CD4-positive, alpha-beta T cell treated with Interleukin-17A for 1 hour (primary cell): ENCODE data around the gene PIK3R2.
"Not testable (repeated sequence)": the region's sequence is repeated elsewhere in the genome, so short reads cannot be mapped to it uniquely, and the experiment has no call there.

Experiments
- DNase-seq: peaks from one replicate; pipeline ENCODE4 v3.0.0-alpha.2; 2020

PIK3R2 gene

DNA sequence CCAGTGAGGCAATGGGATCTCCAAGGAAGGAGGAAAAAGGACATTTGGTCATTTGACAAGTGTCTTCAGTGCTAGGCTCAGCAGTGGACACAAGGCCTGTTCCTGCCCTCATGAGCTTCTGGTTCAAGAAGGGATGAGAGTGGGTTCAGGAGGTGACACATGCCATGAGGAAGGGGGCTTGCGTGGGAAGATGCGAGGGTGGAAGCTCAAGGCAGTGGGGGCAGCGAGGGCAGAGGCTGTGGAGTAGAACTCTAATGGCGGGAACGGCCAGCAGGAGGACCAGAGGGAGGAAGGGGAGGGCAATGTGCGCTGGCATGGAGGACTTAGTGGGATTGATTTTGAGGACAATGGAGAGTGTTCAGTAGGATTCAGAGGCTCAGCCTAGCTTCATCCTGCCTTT lies 3.3 kb downstream of the PIK3R2 start:
- no peak for DNase-seq

GRCh38 chr19:18156841-18157464 lies 4.0 kb downstream of the PIK3R2 start:
- DNase-seq, result no peak

- no peak for DNase-seq
Measured at GRCh38 chr19:18157465-18158063, 4.6 kb downstream of the PIK3R2 start.

GRCh38 chr19:18158467-18158866 lies 5.5 kb downstream of the PIK3R2 start:
- DNase-seq, result no peak

DNA sequence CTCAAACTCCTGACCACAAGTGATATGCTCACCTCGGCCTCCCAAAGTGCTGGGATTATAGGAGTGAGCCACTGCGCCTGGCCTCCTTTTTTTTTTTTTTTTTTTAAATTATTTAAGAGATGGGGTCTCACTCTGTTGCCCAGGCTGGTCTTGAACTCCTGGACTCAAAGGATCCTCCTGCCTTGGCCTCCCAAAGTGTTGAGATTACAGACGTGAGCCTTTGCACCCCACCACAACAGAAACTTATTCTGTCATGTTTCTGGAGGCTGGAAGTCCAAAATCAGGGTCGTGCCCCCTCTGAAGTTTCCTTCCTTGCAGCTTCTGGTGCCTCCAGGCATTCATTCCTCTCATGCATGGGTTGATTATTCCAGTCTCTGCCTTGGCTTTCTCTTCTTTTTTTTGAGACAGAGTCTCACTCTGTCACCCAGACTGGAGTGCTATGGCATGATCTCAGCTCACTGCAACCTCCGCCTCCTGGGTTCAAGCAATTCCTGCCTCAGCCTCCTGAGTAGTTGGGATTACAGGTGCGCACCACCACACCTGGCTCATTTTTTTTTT lies 6.2 kb downstream of the PIK3R2 start:
- DNase-seq, result not testable (repeated sequence)

DNA sequence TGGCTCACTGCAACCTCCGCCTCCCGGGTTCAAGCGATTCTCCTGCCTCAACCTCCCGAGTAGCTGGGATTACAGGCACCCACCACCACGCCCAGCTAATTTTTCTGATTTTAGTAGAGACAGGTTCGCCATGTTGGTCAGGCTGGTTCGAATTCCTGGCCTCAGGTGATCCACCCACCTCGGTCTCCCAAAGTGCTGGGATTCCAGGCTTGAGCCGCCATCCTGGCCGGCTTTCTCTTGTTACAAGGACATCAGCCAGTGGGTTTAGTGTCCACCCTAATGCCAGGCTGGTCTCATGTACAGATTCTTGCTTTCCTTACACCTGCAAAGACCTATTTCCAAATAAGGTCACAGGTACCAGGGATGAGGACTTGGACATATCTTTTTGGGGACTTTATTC lies 6.8 kb downstream of the PIK3R2 start:
- DNase-seq, result no peak

- no peak for DNase-seq
Measured at GRCh38 chr19:18160493-18160970, 7.6 kb downstream of the PIK3R2 start.

GRCh38 chr19:18160971-18161635 lies 8.1 kb downstream of the PIK3R2 start:
- DNase-seq, result peak; percentile 84

- DNase-seq, result no peak
Measured at GRCh38 chr19:18161636-18162002, 8.7 kb downstream of the PIK3R2 start.

GRCh38 chr19:18164072-18164471 lies 11.1 kb downstream of the PIK3R2 start:
- DNase-seq, result no peak

DNA sequence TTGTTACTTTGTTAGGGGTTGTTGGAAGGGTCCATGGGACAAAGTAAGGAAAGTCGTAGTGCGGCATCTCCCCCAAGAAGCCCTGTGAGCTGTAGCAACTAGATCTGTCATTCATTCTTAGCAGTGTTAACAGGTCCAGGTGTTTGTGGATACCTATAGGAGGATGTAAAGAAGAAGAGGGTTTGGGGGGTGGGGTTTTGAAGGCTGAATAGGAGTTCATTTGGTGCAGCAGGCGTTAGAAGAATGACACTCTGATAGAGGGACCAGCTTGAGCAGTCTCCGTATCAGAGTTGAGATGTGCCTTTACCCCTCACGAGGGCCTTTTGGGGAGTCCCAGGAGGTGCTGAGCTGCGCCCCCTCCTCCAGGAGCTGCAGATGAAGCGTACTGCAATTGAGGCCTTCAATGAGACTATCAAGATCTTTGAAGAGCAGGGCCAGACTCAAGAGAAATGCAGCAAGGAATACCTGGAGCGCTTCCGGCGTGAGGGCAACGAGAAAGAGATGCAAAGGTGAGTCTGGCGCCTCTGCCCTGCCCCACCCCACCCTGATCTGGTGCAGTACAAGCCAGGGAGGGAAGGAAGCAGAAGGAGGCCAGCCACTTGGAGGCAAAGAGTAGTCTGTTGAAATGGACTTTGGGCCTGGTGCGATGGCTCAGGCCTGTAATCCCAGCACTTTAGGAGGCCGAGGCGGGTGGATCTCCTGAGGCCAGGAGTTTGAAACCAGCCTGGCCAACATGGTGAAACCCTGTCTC lies 13.0 kb downstream of the PIK3R2 start:
- DNase-seq, result no peak

- DNase-seq, result no peak
Measured at GRCh38 chr19:18167011-18167410, 14.0 kb downstream of the PIK3R2 start.

GRCh38 chr19:18167975-18168645 lies 15.1 kb downstream of the PIK3R2 start:
- peak; percentile 71 for DNase-seq

GRCh38 chr19:18168673-18169381 lies 15.9 kb downstream of the PIK3R2 start:
- no peak for DNase-seq

- peak; percentile 32 for DNase-seq
Measured at GRCh38 chr19:18170714-18171255, 17.8 kb downstream of the PIK3R2 start.

- no peak for DNase-seq
Measured at GRCh38 chr19:18171605-18172327, 18.8 kb downstream of the PIK3R2 start.

DNA sequence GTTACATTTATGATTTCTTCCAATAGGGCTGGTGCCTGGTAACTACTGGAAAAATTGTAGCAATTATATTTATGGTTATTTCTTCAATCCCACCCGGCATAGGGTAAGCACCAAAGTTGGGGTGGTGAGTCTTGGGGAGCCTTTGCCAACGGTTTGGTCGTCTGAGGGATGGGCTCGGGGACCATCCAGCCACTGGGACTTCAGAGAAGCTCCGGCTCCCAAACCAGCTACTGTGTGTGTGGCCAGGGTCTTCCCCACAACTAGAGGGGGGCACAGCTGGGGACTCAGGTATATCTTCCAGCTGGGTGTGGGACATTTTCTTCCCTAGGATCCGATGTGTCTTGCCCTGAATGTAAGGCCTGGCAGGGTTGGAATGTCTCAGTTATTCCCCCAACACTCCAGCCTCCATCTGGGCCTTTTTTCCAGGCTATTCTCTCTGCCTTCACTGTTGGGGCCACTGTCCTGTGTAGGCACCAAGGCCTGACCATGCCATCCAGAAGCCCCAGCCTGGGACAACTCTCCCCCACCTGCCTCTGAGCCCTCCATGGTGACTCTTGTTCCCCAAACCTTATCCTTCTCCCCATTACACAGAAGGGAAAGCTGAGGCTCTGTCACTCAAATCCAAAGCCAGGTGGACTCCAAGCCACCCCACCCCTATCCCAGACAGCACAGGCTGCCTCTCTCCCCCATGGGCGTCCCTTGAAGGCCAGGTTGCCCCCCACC lies 19.5 kb downstream of the PIK3R2 start:
- DNase-seq, result no peak

GRCh38 chr19:18173054-18173571 lies 20.1 kb downstream of the PIK3R2 start:
- peak; percentile 41 for DNase-seq

DNA sequence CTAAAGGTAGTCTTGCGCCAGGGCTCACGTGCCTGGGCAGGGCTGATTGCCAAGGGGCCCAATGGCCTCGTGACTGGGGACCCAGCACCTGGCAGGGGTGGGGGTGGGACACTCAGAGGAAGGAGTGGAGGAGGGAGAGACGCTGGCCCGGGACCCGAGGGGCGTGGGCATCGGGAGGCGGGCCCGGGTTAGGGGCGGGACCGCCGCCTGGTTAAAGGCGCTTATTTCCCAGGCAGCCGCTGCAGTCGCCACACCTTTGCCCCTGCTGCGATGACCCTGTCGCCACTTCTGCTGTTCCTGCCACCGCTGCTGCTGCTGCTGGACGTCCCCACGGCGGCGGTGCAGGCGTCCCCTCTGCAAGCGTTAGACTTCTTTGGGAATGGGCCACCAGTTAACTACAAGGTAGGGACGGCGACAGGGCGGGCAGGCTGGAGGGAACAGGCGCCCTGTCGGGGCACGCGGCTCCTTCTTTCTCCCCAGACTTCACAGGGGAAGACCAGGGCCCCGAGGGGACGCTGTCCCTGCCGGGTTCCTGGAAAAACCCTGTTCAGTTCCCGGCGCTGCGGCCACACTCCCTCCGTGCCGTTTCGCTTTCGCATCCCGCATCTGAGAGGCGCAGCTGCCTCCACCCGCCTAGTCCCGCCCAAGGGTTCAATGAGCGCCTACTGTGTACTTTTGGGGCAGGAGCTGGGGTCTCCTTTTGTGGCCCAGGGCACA lies 20.8 kb downstream of the PIK3R2 start, which contains the start of gene IFI30:
IFI30 (plus strand) TSS at position 242 of the 717 bp plus-strand sequence; CDS start at position 271, 29 bp downstream.
- DNase-seq, result peak; percentile 70
